ENCODE data around the gene KCNJ18.
"Not testable (repeated sequence)": the region's sequence is repeated elsewhere in the genome, so short reads cannot be mapped to it uniquely, and the experiment has no call there.

KCNJ18 gene

GRCh38 chr17:21702940-21703640 lies 10.8 kb downstream of the KCNJ18 start:
- DNase-seq (ENCODE audit: low read depth) = not testable (repeated sequence)

- not testable (repeated sequence) for DNase-seq (ENCODE audit: low read depth)
Measured at GRCh38 chr17:21703891-21704872, 11.9 kb downstream of the KCNJ18 start.

GRCh38 chr17:21705021-21705601 lies 12.8 kb downstream of the KCNJ18 start:
- DNase-seq (ENCODE audit: low read depth) = no peak

- DNase-seq (ENCODE audit: low read depth) = not testable (repeated sequence)
Measured at GRCh38 chr17:21705746-21706145, 13.4 kb downstream of the KCNJ18 start.

GRCh38 chr17:21706546-21706945 lies 14.2 kb downstream of the KCNJ18 start:
- DNase-seq (ENCODE audit: low read depth) = not testable (repeated sequence)

- DNase-seq (ENCODE audit: low read depth) = not testable (repeated sequence)
Measured at GRCh38 chr17:21707131-21707530, 14.8 kb downstream of the KCNJ18 start.

GRCh38 chr17:21707711-21708611 lies 15.6 kb downstream of the KCNJ18 start:
- not testable (repeated sequence) for DNase-seq (ENCODE audit: low read depth)

- not testable (repeated sequence) for DNase-seq (ENCODE audit: low read depth)
Measured at GRCh38 chr17:21708612-21709535, 16.6 kb downstream of the KCNJ18 start.

GRCh38 chr17:21709994-21710393 lies 17.7 kb downstream of the KCNJ18 start:
- not testable (repeated sequence) for DNase-seq (ENCODE audit: low read depth)

- not testable (repeated sequence) for DNase-seq (ENCODE audit: low read depth)
Measured at GRCh38 chr17:21710486-21710885, 18.2 kb downstream of the KCNJ18 start.

- DNase-seq (ENCODE audit: low read depth) = no peak
Measured at GRCh38 chr17:21711182-21711581, 18.9 kb downstream of the KCNJ18 start.

GRCh38 chr17:21713020-21713419 lies 20.7 kb downstream of the KCNJ18 start:
- DNase-seq (ENCODE audit: low read depth) = not testable (repeated sequence)

GRCh38 chr17:21713631-21714030 lies 21.3 kb downstream of the KCNJ18 start:
- DNase-seq (ENCODE audit: low read depth) = not testable (repeated sequence)

GRCh38 chr17:21714676-21715075 lies 22.4 kb downstream of the KCNJ18 start:
- peak; percentile 7 for DNase-seq (ENCODE audit: low read depth)

GRCh38 chr17:21715877-21716276 lies 23.6 kb downstream of the KCNJ18 start:
- not testable (repeated sequence) for DNase-seq (ENCODE audit: low read depth)

GRCh38 chr17:21718971-21719370 lies 26.6 kb downstream of the KCNJ18 start:
- not testable (repeated sequence) for DNase-seq (ENCODE audit: low read depth)

- DNase-seq (ENCODE audit: low read depth) = not testable (repeated sequence)
Measured at GRCh38 chr17:21719511-21720226, 27.3 kb downstream of the KCNJ18 start.

- DNase-seq (ENCODE audit: low read depth) = not testable (repeated sequence)
Measured at GRCh38 chr17:21720566-21720965, 28.2 kb downstream of the KCNJ18 start.

- DNase-seq (ENCODE audit: low read depth) = not testable (repeated sequence)
Measured at GRCh38 chr17:21722268-21722667, 29.9 kb downstream of the KCNJ18 start.

Data from GM04503 (cell line).